GM18505 (cell line): ENCODE results near the gene EIF2S1.
"Not testable (repeated sequence)": the region's sequence is repeated elsewhere in the genome, so short reads cannot be mapped to it uniquely, and the experiment has no call there.

ENCODE experiments used
- ATAC-seq: cut with Tn5 transposase; IDR thresholded peaks from one replicate; pipeline ENCODE4 v1.9.1; 2021; ENCODE audit not compliant: unreplicated experiment
- POLR2A ChIP-seq: IDR thresholded peaks from 4 replicates; pipeline ENCODE4 v1.6.1; 2011; ENCODE audit warnings: borderline replicate concordance; ENCODE audit not compliant: insufficient read depth, insufficient read length; ENCODE audit errors: extremely low read depth

Gene EIF2S1

DNA sequence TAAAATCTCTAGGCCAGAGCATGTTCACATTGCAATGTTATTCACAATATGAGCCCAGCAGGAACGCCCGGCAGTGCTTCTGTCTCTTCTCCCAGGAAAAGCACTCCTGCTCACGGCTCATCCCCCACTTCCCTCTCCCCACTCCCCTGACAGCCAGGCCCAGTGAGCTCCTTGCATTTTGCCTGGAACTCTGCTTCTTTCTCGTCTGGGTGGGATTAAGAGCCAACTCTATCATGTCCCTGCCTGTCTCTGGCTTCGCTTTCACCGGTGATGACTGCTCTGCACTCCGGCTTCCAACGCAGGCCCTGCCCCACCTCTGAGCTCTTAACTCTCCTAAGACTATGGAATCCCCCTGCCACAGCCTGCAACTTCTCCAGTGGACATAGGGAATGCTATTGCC, 49.3 kb downstream of the EIF2S1 start:
- no peak for ATAC-seq

DNA sequence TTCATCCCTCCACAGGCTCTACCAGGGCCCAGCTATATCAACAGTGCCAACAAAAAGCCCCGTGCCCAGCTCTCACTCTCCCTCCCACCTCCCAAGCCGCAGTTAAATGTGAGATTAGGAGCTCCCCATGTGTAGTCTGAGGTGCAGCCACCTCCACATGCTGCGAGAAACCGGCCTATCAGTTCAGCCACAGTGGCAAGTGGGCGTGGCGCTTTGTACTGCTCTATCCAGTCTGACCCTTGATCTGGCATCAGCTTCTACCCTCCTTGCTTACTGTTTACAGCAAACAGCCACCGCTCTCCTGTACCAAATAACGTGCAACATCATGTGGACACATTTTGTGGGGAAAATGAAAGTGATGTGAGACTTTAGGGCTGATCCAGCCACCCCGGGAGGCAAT, 50.2 kb downstream of the EIF2S1 start:
- no peak for ATAC-seq
- TF ChIP-seq POLR2A: no peak

More for the DNA sequence above, 49.3 kb downstream of the EIF2S1 start:
- no peak for TF ChIP-seq POLR2A

DNA sequence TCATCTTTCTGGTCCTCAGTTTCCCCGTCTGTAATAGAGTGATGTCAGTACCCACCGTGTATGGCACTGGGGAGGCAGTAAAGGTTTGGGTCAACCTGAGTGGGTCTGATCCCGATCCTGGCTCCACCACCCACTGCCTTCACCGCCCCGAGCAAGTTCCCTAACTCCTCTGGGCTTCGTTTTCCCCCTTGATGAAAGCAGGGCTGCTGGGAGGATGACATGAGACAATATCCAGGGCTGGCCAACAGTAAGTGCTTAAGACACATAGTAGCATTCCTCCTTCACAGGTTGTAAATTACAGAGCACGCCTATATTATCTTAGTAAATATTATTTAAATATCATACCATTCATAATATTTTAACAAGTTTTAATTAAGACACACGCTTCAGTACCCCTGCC, 51.2 kb downstream of the EIF2S1 start:
- no peak for ATAC-seq

DNA sequence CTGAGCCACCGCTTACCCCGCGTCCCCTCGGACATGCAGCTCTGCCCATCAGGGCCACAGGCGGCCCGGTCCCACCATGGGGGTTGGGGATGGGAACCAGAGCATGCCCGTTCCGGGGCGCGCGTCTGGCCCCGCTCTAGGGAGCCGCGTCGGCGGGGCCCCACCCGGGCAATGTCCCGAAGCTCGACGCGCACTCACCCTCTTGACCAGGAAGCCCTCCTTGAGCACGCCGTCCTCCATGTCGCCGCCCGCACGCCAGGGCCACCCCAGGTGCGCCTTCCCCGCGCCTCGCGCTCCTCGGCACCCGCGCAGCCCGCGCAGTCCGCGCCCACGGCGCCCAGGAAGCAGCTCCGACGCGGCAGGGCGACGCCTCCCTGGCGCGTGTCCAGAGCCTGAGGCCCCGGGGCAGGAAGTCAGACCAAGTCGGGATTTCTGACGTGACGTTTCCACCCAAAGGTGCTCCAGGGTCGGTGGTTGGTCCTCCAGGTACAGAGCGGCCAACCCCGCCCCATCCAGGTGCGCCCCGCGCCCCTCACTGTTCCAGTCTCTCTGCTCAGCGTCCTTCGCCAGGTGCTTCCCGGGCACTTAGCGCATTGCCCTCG, 51.8 kb downstream of the EIF2S1 start, which contains the start of gene PLEK2:
TSS of gene PLEK2 (minus strand) at position 346 of the 602 bp plus-strand sequence. CDS start at position 240, 106 bp downstream.
- no peak for TF ChIP-seq POLR2A
- ATAC-seq: no peak

More for the DNA sequence above, 51.2 kb downstream of the EIF2S1 start:
- TF ChIP-seq POLR2A: no peak

DNA sequence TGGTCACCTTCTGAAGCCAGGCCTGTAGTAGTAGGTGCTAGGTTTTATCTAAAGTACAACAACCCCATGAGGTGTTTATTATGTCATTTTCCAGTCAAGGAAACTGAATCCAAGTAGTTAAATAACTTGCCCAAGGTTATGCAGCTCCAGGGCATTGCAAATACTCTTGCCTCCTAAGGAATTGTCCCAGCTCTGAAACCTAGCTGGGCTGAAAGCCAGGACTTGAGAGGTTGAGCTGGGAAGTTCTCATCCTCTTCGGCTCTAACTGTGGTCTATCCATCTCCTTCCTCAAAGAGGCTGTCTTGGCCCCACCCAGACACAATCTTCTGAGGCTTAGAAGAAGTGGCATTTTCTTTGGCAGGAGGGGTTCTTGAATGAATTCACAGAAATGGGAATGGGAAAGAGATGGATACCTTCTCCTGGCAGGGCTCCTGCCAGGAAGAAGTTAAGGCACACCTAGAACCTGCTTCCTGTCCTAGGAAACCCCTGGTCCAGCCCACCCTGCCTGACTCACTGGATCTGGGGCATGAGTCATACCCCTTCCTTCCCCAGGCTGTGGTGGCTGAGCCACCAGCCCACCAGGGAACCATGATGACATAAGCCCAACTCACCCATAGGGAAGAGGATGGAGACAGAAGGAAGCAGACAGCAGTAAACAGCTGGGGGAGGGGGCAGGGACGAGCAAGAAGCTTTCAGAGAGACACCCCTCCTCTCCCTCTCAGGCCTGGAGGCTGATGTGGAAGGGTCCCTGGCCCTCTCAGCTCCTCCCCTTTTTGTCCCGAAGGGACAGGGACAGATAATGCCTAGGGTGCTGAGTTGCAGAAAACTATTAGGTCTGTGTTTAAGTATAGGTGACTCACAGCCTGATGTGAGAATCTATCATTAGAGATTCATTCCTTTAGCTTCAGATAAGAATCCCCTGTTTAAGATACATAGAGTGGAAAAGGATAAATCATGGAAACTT, 54.0 kb downstream of the EIF2S1 start:
- ATAC-seq: no peak
- TF ChIP-seq POLR2A: no peak

DNA sequence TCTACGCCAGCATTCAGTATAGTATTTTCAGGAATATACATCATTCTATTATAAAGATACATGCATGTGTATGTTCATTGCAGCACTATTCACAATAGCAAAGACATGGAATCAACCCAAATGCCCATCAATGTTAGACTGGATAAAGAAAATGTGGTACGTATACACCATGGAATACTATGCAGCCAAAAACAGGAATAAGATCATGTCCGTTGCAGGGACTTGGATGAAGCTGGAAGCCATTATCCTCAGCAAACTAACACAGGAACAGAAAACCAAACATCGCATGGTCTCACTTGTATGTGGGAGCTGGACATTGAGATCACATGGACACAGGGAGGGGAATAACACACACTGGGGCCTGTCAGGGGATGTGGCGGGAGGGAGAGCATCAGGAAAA, 55.5 kb downstream of the EIF2S1 start:
- not testable (repeated sequence) for ATAC-seq

DNA sequence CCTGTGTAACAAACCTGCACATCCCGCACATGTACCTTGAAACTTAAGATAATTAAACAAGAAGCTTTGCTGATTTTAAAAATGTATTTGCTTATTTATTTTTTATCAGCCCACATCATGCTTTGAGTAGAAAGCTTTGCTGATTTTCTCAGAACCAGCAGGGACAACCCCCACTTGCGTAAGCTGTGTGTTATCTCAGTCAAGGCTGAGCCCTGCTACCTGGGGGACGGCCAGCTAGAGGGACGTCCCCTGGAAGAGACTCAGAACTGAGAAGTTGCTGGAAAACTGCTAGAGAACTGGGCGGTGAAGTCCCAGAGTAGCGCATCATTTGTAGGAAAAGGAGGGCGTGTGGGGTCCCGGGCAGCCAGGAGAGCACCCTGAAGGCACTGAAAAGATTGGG, 56.0 kb downstream of the EIF2S1 start:
- no peak for TF ChIP-seq POLR2A
- ATAC-seq: no peak

DNA sequence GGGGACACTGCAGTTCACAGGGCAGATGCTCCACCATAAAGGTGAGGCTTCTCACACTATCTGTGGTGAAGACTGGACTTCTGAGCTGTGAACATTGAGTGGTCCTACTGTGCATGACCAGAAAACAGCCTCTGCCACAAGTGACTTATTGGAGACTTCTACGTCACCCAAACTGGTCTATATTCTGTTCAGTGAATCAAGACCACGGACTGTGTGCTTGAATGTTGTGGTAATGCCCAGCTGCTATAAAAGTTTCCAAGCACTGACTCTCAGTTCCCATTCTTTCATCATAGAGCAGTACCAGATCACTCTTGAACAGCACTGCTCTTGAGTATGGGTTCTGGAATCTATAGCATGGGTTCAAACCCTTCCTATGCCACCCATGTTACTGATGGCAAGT, 56.7 kb downstream of the EIF2S1 start:
- no peak for TF ChIP-seq POLR2A
- no peak for ATAC-seq

DNA sequence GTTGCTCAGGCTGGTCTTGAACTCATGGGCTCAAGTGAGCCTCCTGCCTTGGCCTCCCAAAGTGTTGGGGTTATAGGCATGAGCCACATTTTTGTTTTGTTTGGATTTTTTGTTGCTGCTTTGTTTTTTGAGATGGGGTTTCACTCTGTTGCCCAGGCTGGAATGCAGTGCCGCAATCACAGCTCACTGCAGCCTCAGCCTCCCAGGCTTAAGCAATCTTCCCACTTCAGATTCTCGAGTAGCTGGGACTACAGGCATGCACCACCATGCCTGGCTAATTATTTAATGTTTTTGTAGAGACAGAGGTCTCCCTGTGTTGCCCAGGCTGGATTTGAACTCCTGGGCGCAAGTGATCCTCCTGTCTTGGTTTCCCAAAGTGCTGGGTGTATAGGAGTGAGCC, 57.5 kb downstream of the EIF2S1 start:
- TF ChIP-seq POLR2A: no peak
- ATAC-seq: no peak

DNA sequence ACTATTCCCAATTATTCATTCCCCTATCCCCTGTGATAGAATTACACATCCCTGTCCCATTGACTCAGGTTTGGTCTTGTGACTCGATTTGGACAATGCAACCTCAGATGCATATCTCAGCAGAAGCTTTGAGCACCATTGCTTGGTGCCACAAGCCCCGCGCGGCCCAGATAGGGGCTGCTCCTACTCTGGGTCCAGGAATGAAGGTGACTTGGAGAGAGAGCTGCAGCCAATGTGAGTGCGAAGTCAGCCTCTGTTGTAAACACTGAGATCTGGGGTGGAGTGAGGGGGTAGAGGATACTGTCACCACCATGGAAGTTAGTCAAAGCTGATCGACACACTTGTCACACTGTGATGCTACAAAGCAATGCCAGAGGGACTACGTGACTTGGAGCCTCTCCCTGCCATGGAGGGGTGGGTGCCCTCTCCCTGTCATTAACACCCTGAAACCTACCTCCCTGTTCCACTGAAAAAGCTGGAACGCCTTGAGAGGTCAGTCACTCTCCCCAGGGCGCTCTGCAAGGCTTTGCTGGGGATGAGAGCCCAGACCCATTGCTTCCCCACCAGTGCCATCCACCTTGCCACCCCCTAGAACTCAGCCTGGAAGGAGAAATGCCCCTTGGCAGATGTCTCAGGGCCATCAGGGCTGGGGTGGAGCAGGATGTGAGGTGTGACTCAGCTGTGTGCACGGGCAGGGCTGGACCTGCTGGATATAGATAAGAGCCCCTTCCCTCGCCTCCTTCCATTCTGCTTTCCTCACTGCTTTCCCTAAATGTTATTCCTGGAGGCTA, 58.5 kb downstream of the EIF2S1 start:
- ATAC-seq: no peak

DNA sequence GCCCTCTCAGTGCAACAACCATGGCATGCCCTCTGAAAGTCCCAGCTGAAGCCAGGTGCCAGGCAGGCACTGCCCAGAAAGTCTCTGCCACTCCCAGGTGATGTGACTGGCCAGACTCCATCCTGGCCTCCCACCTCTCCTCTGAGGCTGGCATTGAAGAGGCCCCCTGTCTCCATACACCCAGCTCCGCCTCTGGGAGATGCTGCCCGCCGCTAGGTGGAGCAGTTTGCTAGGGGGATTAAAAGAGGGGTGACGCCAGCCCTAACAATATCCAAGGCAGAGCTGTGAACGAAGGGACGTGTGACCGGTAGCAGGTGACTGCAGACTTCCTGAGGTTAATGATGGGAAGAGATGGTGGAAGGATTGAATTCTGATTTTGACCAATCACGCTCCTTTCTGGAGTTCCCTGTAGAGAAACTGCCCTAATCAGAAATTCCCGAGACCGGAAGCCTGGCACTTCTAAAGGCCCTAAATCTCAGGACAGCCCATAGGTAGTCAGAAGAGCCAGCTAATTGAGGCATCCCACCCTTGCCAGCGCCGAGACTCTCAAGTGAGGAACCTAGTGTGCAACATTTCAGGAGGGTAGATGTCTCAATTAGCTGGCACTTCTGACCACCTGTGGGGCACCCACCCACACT, 60.1 kb downstream of the EIF2S1 start:
- no peak for ATAC-seq
- no peak for TF ChIP-seq POLR2A

More for the DNA sequence above, 58.5 kb downstream of the EIF2S1 start:
- TF ChIP-seq POLR2A: no peak

DNA sequence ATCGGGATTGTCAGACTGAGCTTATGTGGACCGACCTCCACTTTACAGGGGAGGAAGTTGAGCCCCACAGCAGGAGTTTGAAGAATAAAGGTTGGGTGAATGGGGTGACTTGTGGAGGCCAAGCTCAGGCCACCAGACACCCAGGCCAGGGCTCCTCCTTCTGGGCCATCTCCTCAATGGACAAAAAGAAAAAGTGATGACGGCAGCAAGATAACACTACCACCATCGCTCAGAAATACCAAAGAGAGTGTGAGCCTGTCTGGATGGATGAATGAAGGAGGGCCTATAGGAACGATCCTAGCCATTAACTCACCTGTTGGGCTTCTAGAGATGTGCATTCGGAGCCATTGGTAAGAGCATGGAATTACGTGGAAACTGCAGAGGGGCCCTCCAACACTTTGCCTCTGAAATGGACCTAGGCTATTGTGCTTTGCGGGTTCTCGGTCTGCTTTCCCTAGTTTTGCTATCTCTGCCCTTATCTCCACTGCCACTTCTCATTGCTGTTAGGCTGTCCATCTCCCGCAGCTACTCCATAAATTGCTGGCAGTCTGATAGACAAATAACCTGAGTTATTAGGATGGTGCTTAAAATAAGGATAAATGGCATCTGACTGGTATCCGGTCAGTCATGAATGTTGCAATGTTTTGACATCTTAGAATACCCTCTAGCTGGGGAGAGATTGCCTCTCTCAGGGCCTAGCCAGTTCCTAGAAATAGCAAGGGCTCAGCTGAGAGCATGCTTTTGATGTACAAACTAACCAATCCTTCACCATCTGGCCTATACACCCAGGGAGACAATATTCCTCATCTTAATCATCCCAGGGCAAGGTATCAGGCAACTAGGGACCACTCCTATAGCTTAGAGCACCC, 61.5 kb downstream of the EIF2S1 start:
- no peak for ATAC-seq
- no peak for TF ChIP-seq POLR2A
